ENCODE measurements around the gene CCDC71.
A peak's percentile ranks its signal among the peaks of the same experiment; 100 is the strongest.

The CCDC71 gene

DNA sequence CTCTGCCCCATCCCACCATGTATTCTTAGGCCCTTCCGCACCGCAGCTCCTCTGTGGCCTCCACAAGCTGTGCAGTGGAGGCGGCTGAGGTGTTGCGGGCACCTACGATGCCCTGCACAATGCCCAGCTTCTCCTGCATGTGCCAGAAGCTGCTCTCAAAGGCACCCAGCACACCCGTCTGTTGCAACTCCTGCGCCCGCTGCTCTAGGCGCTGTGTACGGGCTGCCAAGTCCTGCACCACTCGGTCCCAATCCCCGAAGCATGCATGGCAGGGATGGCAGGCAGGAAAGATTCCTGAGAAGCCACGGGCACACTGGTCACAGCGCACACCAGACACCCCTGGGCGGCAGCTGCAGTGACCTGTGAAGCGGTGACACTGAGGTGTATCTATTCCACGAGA, 42.4 kb downstream of the CCDC71 start:
- DNase-seq (ENCODE audit: low read depth) = no peak
- TF ChIP-seq, protein P1, sequence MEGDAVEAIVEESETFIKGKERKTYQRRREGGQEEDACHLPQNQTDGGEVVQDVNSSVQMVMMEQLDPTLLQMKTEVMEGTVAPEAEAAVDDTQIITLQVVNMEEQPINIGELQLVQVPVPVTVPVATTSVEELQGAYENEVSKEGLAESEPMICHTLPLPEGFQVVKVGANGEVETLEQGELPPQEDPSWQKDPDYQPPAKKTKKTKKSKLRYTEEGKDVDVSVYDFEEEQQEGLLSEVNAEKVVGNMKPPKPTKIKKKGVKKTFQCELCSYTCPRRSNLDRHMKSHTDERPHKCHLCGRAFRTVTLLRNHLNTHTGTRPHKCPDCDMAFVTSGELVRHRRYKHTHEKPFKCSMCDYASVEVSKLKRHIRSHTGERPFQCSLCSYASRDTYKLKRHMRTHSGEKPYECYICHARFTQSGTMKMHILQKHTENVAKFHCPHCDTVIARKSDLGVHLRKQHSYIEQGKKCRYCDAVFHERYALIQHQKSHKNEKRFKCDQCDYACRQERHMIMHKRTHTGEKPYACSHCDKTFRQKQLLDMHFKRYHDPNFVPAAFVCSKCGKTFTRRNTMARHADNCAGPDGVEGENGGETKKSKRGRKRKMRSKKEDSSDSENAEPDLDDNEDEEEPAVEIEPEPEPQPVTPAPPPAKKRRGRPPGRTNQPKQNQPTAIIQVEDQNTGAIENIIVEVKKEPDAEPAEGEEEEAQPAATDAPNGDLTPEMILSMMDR (IDR thresholded peaks at IDR 0.05; ENCODE audit: insufficient read depth, low read depth, low read length, missing control alignments) = no peak

DNA sequence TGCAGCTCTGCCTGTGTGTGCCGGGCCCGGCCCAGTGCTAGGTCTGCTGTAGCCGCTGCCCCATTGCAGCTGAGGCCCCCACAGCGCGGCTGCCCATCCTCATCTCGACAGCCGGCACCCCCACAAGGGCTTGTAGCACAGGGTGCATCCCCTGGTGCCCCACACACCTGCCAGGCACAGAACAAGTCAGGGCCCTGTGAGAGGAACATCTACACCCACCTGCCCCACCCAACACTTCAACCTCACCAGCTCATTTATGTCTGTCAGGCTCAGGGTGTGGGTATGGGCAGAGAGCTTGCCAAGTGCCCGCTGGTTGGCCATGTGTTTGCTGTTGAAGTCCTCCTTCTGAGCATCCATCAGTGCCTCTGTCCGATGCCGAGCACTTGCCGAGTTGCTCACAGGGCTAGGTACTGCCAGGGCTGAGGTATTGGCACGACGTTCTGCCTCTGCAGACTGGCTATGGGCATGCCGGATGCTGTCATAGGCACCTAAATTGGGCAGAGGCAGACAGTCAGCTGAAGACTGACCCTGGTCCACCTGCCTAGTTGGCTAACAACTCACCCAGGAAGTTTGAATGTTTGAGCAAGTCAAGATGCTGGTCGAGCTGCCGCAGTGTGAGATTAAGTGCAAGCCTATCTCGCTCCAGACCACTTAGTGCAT, 43.1 kb downstream of the CCDC71 start:
- TF ChIP-seq, protein P1 (IDR thresholded peaks at IDR 0.05; ENCODE audit: insufficient read depth, low read depth, low read length, missing control alignments) = no peak
- no peak overlapping the region for H3K4me3 ChIP-seq (ENCODE audit: low read length)
- no peak for DNase-seq (ENCODE audit: low read depth)

More for the DNA sequence above, 42.4 kb downstream of the CCDC71 start:
- H3K4me3 ChIP-seq (ENCODE audit: low read length) = no peak overlapping the region

DNA sequence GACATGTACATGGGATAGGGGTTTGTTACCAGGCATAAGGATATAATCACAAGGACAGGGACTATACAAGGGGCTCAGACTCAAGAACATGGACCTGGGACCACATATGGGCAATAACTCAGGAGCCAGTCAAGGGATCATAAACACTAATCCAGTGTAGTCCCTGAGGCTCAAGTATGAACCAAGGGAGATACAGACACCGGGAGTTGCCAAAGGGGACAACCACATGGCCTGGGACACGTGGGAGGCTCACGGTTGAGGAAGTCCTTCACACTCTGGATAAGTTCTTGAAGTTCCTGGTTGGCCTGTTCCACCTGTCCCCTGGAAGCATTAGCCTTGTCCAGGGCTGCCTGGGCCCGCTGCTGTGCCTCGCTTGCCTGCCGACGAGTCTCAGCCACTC, 43.7 kb downstream of the CCDC71 start:
- no peak for DNase-seq (ENCODE audit: low read depth)
- TF ChIP-seq, protein P1 (IDR thresholded peaks at IDR 0.05; ENCODE audit: insufficient read depth, low read depth, low read length, missing control alignments) = no peak
- H3K4me3 ChIP-seq (ENCODE audit: low read length) = no peak overlapping the region

DNA sequence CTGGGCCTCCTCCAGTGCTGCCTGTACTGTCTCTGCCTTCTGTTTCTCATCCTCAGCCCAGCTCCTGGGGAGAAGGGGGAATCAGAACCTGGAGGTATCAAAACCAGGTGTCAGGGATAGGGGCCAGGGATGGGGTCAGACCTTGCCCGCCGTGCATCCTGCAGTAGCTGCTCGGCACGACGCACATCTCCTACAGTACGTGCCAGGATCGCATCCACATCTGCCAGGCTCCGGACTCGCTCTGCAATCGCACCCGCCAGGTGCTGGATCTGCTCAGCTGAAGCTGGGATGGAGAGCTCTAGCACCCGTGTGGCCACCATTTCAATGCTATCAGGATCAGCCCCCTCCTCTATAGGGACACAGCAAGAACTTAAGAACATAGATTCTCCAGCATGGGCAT, 44.1 kb downstream of the CCDC71 start:
- no peak for DNase-seq (ENCODE audit: low read depth)
- H3K4me3 ChIP-seq (ENCODE audit: low read length) = no peak overlapping the region
- TF ChIP-seq, protein P1 (IDR thresholded peaks at IDR 0.05; ENCODE audit: insufficient read depth, low read depth, low read length, missing control alignments) = no peak

DNA sequence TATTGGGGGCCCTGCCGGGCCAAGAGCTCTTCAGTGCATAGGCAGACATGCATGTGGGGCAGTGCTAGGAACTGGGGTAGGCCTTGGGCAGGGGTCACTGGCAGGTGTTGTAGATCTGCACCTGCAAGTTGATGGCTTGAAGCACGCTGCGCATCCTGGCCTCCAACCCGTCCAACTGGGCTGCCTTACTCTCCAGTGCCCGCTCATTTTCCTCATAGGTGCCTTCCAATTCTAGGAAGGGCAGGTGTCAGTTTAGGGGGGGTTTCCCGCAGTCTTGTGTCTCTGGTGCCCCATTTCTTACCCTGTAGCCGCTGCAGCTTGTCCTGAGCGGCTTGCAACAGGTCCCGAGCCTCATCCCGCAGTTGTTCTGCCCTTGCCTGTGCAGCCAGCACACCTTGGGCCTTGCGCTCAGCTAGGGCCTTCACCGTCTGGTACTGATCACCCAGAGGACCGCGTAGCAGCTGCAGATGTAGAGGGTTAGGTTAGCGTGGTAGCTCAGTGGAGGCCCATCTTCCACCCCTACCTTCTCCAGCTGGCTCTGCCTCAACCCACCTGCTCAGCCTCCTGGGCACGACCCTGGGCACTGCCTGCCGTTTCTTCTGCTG, 44.9 kb downstream of the CCDC71 start:
- TF ChIP-seq, protein P1 (IDR thresholded peaks at IDR 0.05; ENCODE audit: insufficient read depth, low read depth, low read length, missing control alignments) = no peak
- DNase-seq (ENCODE audit: low read depth) = no peak
- H3K4me3 ChIP-seq (ENCODE audit: low read length) = peak overlapping the region; percentile 90

GRCh38 chr3:49120438-49121131, 45.5 kb downstream of the CCDC71 start, which contains the start of gene USP19:
Gene USP19 (minus strand): TSS chr3:49120823. CDS start chr3:49119145, 1,678 bp downstream.
- DNase-seq (ENCODE audit: low read depth) = peak; percentile 92
- H3K4me3 ChIP-seq (ENCODE audit: low read length) = peak within 1 kb of the TSS; percentile 90
- TF ChIP-seq, protein P1 (IDR thresholded peaks at IDR 0.05; ENCODE audit: insufficient read depth, low read depth, low read length, missing control alignments) = no peak

Measured in epithelial cell of esophagus (primary cell).